ENCODE measurements around the gene MRPL39. TPM values are rescaled to one million over a fixed set of nuclear protein-coding genes. Genes with fewer than 3 reads are reported as not detected.

Gene MRPL39
- total and polyA plus RNA-seq, 2 experiments from 2014 or later: 50.5 to 132 TPM

DNA sequence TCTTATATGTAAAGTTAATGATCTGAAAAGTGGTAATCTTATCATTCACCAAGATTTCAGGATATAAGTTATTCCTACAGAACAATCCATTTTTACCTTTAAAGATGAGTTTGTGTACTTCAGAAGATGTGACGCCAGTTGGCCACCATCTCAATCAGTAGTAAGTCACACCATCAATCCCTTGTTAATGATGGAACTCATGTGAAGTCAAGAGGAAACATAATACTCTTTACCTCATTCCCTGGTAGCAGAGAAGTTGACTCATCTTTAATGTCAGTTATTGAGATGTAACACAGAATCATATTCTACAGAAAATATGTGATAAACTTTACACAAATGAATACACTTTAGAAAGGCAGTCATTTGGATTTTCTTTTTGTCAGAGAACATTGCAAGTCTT is 38.2 kb downstream of the MRPL39 start (continued):
- TF ChIP-seq, protein P1, sequence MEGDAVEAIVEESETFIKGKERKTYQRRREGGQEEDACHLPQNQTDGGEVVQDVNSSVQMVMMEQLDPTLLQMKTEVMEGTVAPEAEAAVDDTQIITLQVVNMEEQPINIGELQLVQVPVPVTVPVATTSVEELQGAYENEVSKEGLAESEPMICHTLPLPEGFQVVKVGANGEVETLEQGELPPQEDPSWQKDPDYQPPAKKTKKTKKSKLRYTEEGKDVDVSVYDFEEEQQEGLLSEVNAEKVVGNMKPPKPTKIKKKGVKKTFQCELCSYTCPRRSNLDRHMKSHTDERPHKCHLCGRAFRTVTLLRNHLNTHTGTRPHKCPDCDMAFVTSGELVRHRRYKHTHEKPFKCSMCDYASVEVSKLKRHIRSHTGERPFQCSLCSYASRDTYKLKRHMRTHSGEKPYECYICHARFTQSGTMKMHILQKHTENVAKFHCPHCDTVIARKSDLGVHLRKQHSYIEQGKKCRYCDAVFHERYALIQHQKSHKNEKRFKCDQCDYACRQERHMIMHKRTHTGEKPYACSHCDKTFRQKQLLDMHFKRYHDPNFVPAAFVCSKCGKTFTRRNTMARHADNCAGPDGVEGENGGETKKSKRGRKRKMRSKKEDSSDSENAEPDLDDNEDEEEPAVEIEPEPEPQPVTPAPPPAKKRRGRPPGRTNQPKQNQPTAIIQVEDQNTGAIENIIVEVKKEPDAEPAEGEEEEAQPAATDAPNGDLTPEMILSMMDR (conservative IDR thresholded peaks at IDR 0.05; ENCODE audit: low read depth in 2 of 2): no peak
- TF ChIP-seq ZNF331 (CRISPR knock-in tag; IDR thresholded peaks at IDR 0.05; ENCODE audit: low read depth) (no peak), EZH2 (IDR thresholded peaks at IDR 0.05; ENCODE audit: low read depth, unreplicated experiment) (no peak), EZH2phosphoT487 (IDR thresholded peaks at IDR 0.05; ENCODE audit: unreplicated experiment) (no peak), REST (IDR thresholded peaks at IDR 0.05; ENCODE audit: unreplicated experiment) (no peak), STAT1 (IDR thresholded peaks at IDR 0.05; ENCODE audit: unreplicated experiment) (no peak)
- TF ChIP-seq, protein P2, sequence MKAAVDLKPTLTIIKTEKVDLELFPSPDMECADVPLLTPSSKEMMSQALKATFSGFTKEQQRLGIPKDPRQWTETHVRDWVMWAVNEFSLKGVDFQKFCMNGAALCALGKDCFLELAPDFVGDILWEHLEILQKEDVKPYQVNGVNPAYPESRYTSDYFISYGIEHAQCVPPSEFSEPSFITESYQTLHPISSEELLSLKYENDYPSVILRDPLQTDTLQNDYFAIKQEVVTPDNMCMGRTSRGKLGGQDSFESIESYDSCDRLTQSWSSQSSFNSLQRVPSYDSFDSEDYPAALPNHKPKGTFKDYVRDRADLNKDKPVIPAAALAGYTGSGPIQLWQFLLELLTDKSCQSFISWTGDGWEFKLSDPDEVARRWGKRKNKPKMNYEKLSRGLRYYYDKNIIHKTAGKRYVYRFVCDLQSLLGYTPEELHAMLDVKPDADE (IDR thresholded peaks at IDR 0.05): no peak

DNA sequence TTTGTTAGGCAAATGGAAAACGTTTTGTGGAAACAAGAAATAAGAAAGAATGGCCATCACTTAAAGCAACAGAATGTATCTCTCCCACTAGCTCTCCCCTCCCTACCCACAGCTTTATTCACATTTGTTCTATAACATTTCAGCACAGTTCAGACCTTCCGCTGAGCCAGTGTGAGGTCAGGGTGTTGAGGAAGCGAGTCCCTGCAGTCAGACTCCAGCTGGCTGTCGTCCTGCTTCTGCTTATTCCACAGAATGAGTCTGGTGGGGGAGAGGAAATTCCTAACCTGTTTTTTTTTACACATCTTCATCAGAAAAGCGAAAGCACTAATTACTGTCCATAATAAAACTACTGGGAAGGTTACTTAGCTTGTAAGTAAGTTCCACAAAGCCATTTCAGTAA is 39.0 kb downstream of the MRPL39 start:
- no peaks in the 10 kb centered on the region for H3K36me3 ChIP-seq (ENCODE audit: insufficient read depth)
- no peaks in the 10 kb centered on the region for H3K9me2 ChIP-seq (ENCODE audit: insufficient read depth)
- H3K27ac ChIP-seq (ENCODE audit: low read depth): no peak overlapping the region
- H3K4me2 ChIP-seq: no peak overlapping the region
- H3K27ac Mint-ChIP-seq: 0 out of 2 replicates have a peak overlapping the region, but pooled peaks have one; percentile 42
- no peak overlapping the region for H2AFZ ChIP-seq
- peaks cover 15% of the 10 kb centered on the region for H3K4me1 Mint-ChIP-seq
- H3K27me3 ChIP-seq (ENCODE audit: insufficient read depth): peaks cover 4% of the 10 kb centered on the region
- no peaks in the 10 kb centered on the region for H3K9me3 Mint-ChIP-seq
- DNase-seq (ENCODE audit: low spot score): peak; percentile 21
- no peaks in the 10 kb centered on the region for H4K20me1 ChIP-seq (replicated peaks; ENCODE audit: insufficient read depth)
- peaks cover 9% of the 10 kb centered on the region; the same call in 1 of the 2 replicates for H3K4me1 ChIP-seq (ENCODE audit: insufficient read depth)
- H3K4me3 Mint-ChIP-seq: 0 out of 3 replicates have a peak overlapping the region, but pooled peaks have one; percentile 6
- H3K36me3 Mint-ChIP-seq (ENCODE audit: low read depth): no peaks in the 10 kb centered on the region; the same call in 2 of the 3 replicates
- H3F3A ChIP-seq (replicated peaks; ENCODE audit: low read depth): no peaks in the 10 kb centered on the region
- peaks cover 7% of the 10 kb centered on the region for H3K27me3 Mint-ChIP-seq (ENCODE audit: insufficient read depth, low read depth, poor library complexity)
- H3K4me3 ChIP-seq: no peak overlapping the region
- H3K79me2 ChIP-seq (replicated peaks; ENCODE audit: insufficient read depth): no peaks in the 10 kb centered on the region
- ATAC-seq: peak; percentile 69
- TF ChIP-seq ZNF331 (CRISPR knock-in tag; IDR thresholded peaks at IDR 0.05; ENCODE audit: low read depth) (no peak), POLR2AphosphoS5 (IDR thresholded peaks at IDR 0.05; ENCODE audit: low read depth) (no peak), EZH2phosphoT487 (IDR thresholded peaks at IDR 0.05; ENCODE audit: unreplicated experiment) (no peak), ZNF462 (CRISPR knock-in tag; IDR thresholded peaks at IDR 0.05) (no peak), ZNF114 (CRISPR knock-in tag; IDR thresholded peaks at IDR 0.05) (no peak)

All from GM23338 (cell line).